ENCODE results near the gene CREBBP.

CREBBP gene

GRCh38 chr16:3774156-3774767 is 106.3 kb downstream of the CREBBP start:
- TF ChIP-seq POLR2AphosphoS5 (IDR thresholded peaks at IDR 0.05; ENCODE audit: low read depth, low read length): no peak
- no peak for TF ChIP-seq FOXP2 (optimal IDR thresholded peaks at IDR 0.05; ENCODE audit: borderline replicate concordance, extremely low read depth, extremely low read length, insufficient read depth)
- TF ChIP-seq SIN3A (IDR thresholded peaks at IDR 0.05; ENCODE audit: borderline replicate concordance, insufficient read depth, low read length): no peak
- TF ChIP-seq, protein P1, sequence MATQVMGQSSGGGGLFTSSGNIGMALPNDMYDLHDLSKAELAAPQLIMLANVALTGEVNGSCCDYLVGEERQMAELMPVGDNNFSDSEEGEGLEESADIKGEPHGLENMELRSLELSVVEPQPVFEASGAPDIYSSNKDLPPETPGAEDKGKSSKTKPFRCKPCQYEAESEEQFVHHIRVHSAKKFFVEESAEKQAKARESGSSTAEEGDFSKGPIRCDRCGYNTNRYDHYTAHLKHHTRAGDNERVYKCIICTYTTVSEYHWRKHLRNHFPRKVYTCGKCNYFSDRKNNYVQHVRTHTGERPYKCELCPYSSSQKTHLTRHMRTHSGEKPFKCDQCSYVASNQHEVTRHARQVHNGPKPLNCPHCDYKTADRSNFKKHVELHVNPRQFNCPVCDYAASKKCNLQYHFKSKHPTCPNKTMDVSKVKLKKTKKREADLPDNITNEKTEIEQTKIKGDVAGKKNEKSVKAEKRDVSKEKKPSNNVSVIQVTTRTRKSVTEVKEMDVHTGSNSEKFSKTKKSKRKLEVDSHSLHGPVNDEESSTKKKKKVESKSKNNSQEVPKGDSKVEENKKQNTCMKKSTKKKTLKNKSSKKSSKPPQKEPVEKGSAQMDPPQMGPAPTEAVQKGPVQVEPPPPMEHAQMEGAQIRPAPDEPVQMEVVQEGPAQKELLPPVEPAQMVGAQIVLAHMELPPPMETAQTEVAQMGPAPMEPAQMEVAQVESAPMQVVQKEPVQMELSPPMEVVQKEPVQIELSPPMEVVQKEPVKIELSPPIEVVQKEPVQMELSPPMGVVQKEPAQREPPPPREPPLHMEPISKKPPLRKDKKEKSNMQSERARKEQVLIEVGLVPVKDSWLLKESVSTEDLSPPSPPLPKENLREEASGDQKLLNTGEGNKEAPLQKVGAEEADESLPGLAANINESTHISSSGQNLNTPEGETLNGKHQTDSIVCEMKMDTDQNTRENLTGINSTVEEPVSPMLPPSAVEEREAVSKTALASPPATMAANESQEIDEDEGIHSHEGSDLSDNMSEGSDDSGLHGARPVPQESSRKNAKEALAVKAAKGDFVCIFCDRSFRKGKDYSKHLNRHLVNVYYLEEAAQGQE (IDR thresholded peaks at IDR 0.05; ENCODE audit: insufficient read depth in 1 of 2, low read depth in 2 of 2, low read length in 2 of 2): no peak
- TF ChIP-seq TAF1 (IDR thresholded peaks at IDR 0.05; ENCODE audit: borderline replicate concordance, insufficient read depth, low read length): no peak

GRCh38 chr16:3773663-3774062 is 106.8 kb downstream of the CREBBP start:
- TF ChIP-seq FOXP2 (optimal IDR thresholded peaks at IDR 0.05; ENCODE audit: borderline replicate concordance, extremely low read depth, extremely low read length, insufficient read depth) (no peak), TAF1 (IDR thresholded peaks at IDR 0.05; ENCODE audit: borderline replicate concordance, insufficient read depth, low read length) (no peak), SIN3A (IDR thresholded peaks at IDR 0.05; ENCODE audit: borderline replicate concordance, insufficient read depth, low read length) (no peak), POLR2AphosphoS5 (IDR thresholded peaks at IDR 0.05; ENCODE audit: low read depth, low read length) (no peak)
- TF ChIP-seq, protein P1 (IDR thresholded peaks at IDR 0.05; ENCODE audit: insufficient read depth in 1 of 2, low read depth in 2 of 2, low read length in 2 of 2): no peak

DNA sequence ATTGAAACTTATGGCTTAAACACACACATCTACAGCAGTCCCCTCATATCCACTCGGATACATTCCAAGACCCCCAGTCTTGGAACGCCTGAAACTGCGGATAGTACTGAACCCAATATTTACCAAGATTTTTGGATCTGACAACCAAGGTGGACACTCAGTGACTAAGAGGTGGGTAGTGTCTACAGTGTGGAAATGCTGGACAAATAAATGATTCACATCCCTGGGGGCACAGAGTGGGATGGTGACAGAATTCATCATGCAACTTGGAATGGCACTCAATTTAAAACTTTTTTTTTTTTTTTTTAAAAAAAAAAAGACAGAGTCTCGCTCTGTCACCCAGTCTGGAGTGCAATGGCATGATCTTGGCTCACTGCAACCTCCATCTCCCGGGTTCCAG is 109.0 kb downstream of the CREBBP start:
- TF ChIP-seq POLR2AphosphoS5 (IDR thresholded peaks at IDR 0.05; ENCODE audit: low read depth, low read length) (no peak), SIN3A (IDR thresholded peaks at IDR 0.05; ENCODE audit: borderline replicate concordance, insufficient read depth, low read length) (no peak), FOXP2 (optimal IDR thresholded peaks at IDR 0.05; ENCODE audit: borderline replicate concordance, extremely low read depth, extremely low read length, insufficient read depth) (no peak), TAF1 (IDR thresholded peaks at IDR 0.05; ENCODE audit: borderline replicate concordance, insufficient read depth, low read length) (no peak)
- TF ChIP-seq, protein P1 (IDR thresholded peaks at IDR 0.05; ENCODE audit: insufficient read depth in 1 of 2, low read depth in 2 of 2, low read length in 2 of 2): no peak

GRCh38 chr16:3770530-3770929 is 110.0 kb downstream of the CREBBP start:
- TF ChIP-seq FOXP2 (optimal IDR thresholded peaks at IDR 0.05; ENCODE audit: borderline replicate concordance, extremely low read depth, extremely low read length, insufficient read depth): no peak

- TF ChIP-seq, protein P1 (IDR thresholded peaks at IDR 0.05; ENCODE audit: insufficient read depth in 1 of 2, low read depth in 2 of 2, low read length in 2 of 2): no peak
- TF ChIP-seq SIN3A (IDR thresholded peaks at IDR 0.05; ENCODE audit: borderline replicate concordance, insufficient read depth, low read length): no peak
- no peak for TF ChIP-seq FOXP2 (optimal IDR thresholded peaks at IDR 0.05; ENCODE audit: borderline replicate concordance, extremely low read depth, extremely low read length, insufficient read depth)
- no peak for TF ChIP-seq TAF1 (IDR thresholded peaks at IDR 0.05; ENCODE audit: borderline replicate concordance, insufficient read depth, low read length)
- TF ChIP-seq POLR2AphosphoS5 (IDR thresholded peaks at IDR 0.05; ENCODE audit: low read depth, low read length): no peak
These were observed 110.6 kb downstream of the CREBBP start for GRCh38 chr16:3769942-3770341.
